GM12878 (cell line): ENCODE measurements around the gene SMAD5. TPM values are rescaled to one million over a fixed set of nuclear protein-coding genes. Genes with fewer than 3 reads are reported as not detected.
A peak's percentile ranks its signal among the peaks of the same experiment; 100 is the strongest.

Experiments
- ATAC-seq: fragments of 200-7000 bp; cut with Tn5 transposase; 3 replicates; pipeline ENCODE4 v1.9.1; 2020; ENCODE audit warnings: mild to moderate bottlenecking, moderate library complexity
- BruUV-seq: library from RNA; stranded (reverse); fragments of 400-500 nt; replicated peaks from 2 replicates; lab custom pipeline; 2021; lab: Mats Ljungman, UMichigan
- CTCF ChIA-PET: fragments of 300-600 bp; sonication (Branson Sonifier 250); formaldehyde crosslinking; extraction: SDS; loops from one replicate; lab custom pipeline; 2021; ENCODE audit warnings: inconsistent platforms; lab: Yijun Ruan, JAX
- POLR2A ChIA-PET: fragments of 350-600 bp; formaldehyde crosslinking; extraction: SDS; loops from one replicate; lab custom pipeline; 2021; ENCODE audit warnings: inconsistent platforms; lab: Charles Lee
- RAD21 ChIA-PET: fragments of 300-600 bp; sonication (Branson Sonifier 250); formaldehyde crosslinking; loops from one replicate; lab custom pipeline; 2023; ENCODE audit warnings: antibody characterized with exemption; ENCODE audit not compliant: unreplicated experiment; lab: Charles Lee
- SMC1A ChIA-PET: fragments of 300-600 bp; sonication (Branson Sonifier 250); formaldehyde crosslinking; loops from one replicate; lab custom pipeline; 2023; ENCODE audit not compliant: unreplicated experiment, uncharacterized antibody; lab: Charles Lee
- DNase-seq: peaks from one replicate; pipeline ENCODE4 v3.0.0-alpha.2; 2011; ENCODE audit warnings: low read depth, low spot score
- FAIRE-seq: peaks from 3 replicates; lab custom pipeline; 2011; peaks lifted over from hg19 to GRCh38; lab: Jason Lieb, UNC
- H2AFZ ChIP-seq: 2 replicates; pipeline ENCODE4 v1.6.0; 2011; ENCODE audit warnings: low read depth, low read length, control low read depth; ENCODE audit not compliant: control insufficient read depth
- H3K27ac ChIP-seq: 2 replicates; pipeline ENCODE4 v1.5.1; 2011; ENCODE audit warnings: control low read depth; ENCODE audit not compliant: control insufficient read depth, insufficient read depth
- H3K27me3 ChIP-seq, 2 experiments: replicated peaks in 1 of 2; 2 replicates each; pipeline versions ENCODE4 v1.6.0 to v1.6.1; 2011; ENCODE audit warnings: low read length in 1 of 2; ENCODE audit not compliant: control insufficient read depth in 2 of 2, insufficient read depth in 2 of 2
- H3K36me3 ChIP-seq, 2 experiments: 2 replicates each; pipeline ENCODE4 v1.5.1; 2011; ENCODE audit warnings: low read length in 1 of 2; ENCODE audit not compliant: control insufficient read depth in 2 of 2, insufficient read depth in 2 of 2
- H3K4me1 ChIP-seq: 2 replicates; pipeline ENCODE4 v1.6.1; 2011; ENCODE audit warnings: mild to moderate bottlenecking, low read length, moderate library complexity, mixed read lengths; ENCODE audit not compliant: control insufficient read depth, insufficient read depth
- H3K4me2 ChIP-seq: 2 replicates; pipeline ENCODE4 v1.6.0; 2011; ENCODE audit warnings: control low read depth; ENCODE audit not compliant: control insufficient read depth, insufficient read depth
- H3K4me3 ChIP-seq: fragments of 200-600 bp; sonication (generic); 2 replicates; pipeline ENCODE4 v1.5.1; 2016
- H3K79me2 ChIP-seq: 2 replicates; pipeline ENCODE4 v1.6.0; 2011; ENCODE audit warnings: low read length; ENCODE audit not compliant: control insufficient read depth, insufficient read depth
- H3K9ac ChIP-seq: 2 replicates; pipeline ENCODE4 v1.8.0; 2011; ENCODE audit warnings: low read length, control low read depth, mixed read lengths; ENCODE audit not compliant: control insufficient read depth, insufficient read depth
- H3K9me3 ChIP-seq: replicated peaks from 3 replicates; pipeline ENCODE4 v1.5.1; 2011; ENCODE audit warnings: mild to moderate bottlenecking, low read length; ENCODE audit not compliant: control insufficient read depth, insufficient read depth
- H4K20me1 ChIP-seq: 2 replicates; pipeline ENCODE4 v1.6.0; 2011; ENCODE audit not compliant: control insufficient read depth, insufficient read depth
- CEBPB ChIP-seq, 2 experiments: fragments of 150-350 bp in 1 of 2; IDR thresholded peaks; 2 replicates each; pipeline ENCODE4 v1.6.1; 2012 to 2014; ENCODE audit warnings: low read depth in 2 of 2, low read length in 2 of 2, borderline replicate concordance in 1 of 2, inconsistent platforms in 1 of 2
- CREM ChIP-seq: IDR thresholded peaks from 2 replicates; pipeline ENCODE4 v1.6.1; 2014; ENCODE audit warnings: antibody characterized with exemption, low read depth
- IRF5 ChIP-seq: fragments of 450-650 bp; IDR thresholded peaks from 2 replicates; pipeline ENCODE4 v1.6.1; 2017; ENCODE audit warnings: borderline replicate concordance
- JUND ChIP-seq: IDR thresholded peaks from 2 replicates; pipeline ENCODE4 v1.6.1; 2012; ENCODE audit warnings: low read depth, mild to moderate bottlenecking, low read length, improper control_type of control experiment, moderate library complexity
- MEF2A ChIP-seq: IDR thresholded peaks from 2 replicates; pipeline ENCODE4 v1.6.1; 2011; ENCODE audit warnings: low read depth, mild to moderate bottlenecking, low read length, moderate library complexity; ENCODE audit not compliant: insufficient read depth
- MTA2 ChIP-seq: fragments of 450-650 bp; IDR thresholded peaks from 2 replicates; pipeline ENCODE4 v1.6.1; 2016; ENCODE audit warnings: low read depth, mild to moderate bottlenecking, moderate library complexity
- NBN ChIP-seq: fragments of 450-650 bp; IDR thresholded peaks from 2 replicates; pipeline ENCODE4 v1.6.1; 2016
- NKRF ChIP-seq: fragments of 450-650 bp; conservative IDR thresholded peaks from 2 replicates; pipeline ENCODE4 v1.6.1; 2017; ENCODE audit warnings: mild to moderate bottlenecking, moderate library complexity
- POLR2AphosphoS5 ChIP-seq: IDR thresholded peaks from 2 replicates; pipeline ENCODE4 v1.6.1; 2011; ENCODE audit warnings: mild to moderate bottlenecking, low read length, inconsistent platforms
- RAD21 ChIP-seq: IDR thresholded peaks from 2 replicates; pipeline ENCODE4 v1.6.1; 2011; ENCODE audit warnings: mild to moderate bottlenecking, low read depth, low read length, moderate library complexity; ENCODE audit not compliant: insufficient read depth
- SIX5 ChIP-seq: IDR thresholded peaks from 2 replicates; pipeline ENCODE4 v1.6.1; 2011; ENCODE audit warnings: mild to moderate bottlenecking, low read depth, low read length, moderate library complexity; ENCODE audit not compliant: severe bottlenecking
- STAT3 ChIP-seq: IDR thresholded peaks from 2 replicates; pipeline ENCODE4 v1.6.1; 2011; ENCODE audit warnings: low read depth, low read length, improper control_type of control experiment
- ZBED1 ChIP-seq: IDR thresholded peaks from 2 replicates; pipeline ENCODE4 v1.6.1; 2016; ENCODE audit warnings: borderline replicate concordance
- ZBTB40 ChIP-seq: fragments of 450-650 bp; IDR thresholded peaks from 2 replicates; pipeline ENCODE4 v1.6.1; 2016; ENCODE audit warnings: mild to moderate bottlenecking, moderate library complexity, borderline replicate concordance
- WGBS: methylation state at CpG from one replicate; pipeline ENCODE4 v1.1.6; 2016; ENCODE audit warnings: low lambda C conversion rate; ENCODE audit not compliant: insufficient replicate concordance, insufficient coverage; ENCODE audit errors: missing lambda C conversion rate; 5-methylcytosine and 5-hydroxymethylcytosine counted together
- in situ Hi-C: fragments of 300-500 bp; cut with MboI; formaldehyde crosslinking; loops from 9 replicates; pipeline ENCODE4 v1.14.3; 2018; ENCODE audit warnings: mixed read lengths
- intact Hi-C: fragments of 100-400 bp; cut with micrococcal nuclease; formaldehyde crosslinking; loops from one replicate; pipeline ENCODE4 v1.14.2; 2022; ENCODE audit not compliant: unreplicated experiment
- polyA plus RNA-seq, 11 experiments: library from polyadenylated mRNA; depleted of rRNA in 4 of 11; unstranded in 6 of 11; stranded (reverse) in 5 of 11; fragments of >200 nt; fragmentation: Nextera tagmentation in 4 of 11; fragmentation: Illumina TruSeq in 1 of 11; extraction: Ambion mirVana in 4 of 11; extraction: Trizol in 1 of 11; gene quantifications; 1 replicate in 1 of 11; 2 replicates in 10 of 11; pipeline versions ENCODE4 v1.2.1 to v1.2.3, GENCODE V29; 2011 to 2016; ENCODE audit warnings: inconsistent platforms in 2 of 11, missing spikeins in 2 of 11, low read depth in 1 of 11
- total RNA-seq, 4 experiments: library from RNA; depleted of rRNA in 3 of 4; stranded (reverse); fragments of >200 nt in 3 of 4; fragmentation: Illumina TruSeq in 1 of 4; extraction: Trizol in 1 of 4; gene quantifications; 2 replicates each; pipeline versions ENCODE4 v1.2.1 to v1.2.3, GENCODE V29; 2013 to 2021

Gene SMAD5
- total and polyA plus RNA-seq, 10 of the 15 experiments (the other 5 are each of a cell fraction or from before 2014, with no cell fraction given): 3.6 to 40.6 (median 11.7) TPM

GRCh38 chr5:136133922-136134379, 1.3 kb downstream of the SMAD5 start:
- H3K4me1 ChIP-seq: peaks cover 3% of the 10 kb centered on the region
- WGBS: 64% methylated on average over 3 of the region's 5 CpGs
- TF ChIP-seq MTA2 (no peak), JUND (no peak), ZBED1 (no peak), CREM (no peak), STAT3 (no peak), POLR2AphosphoS5 (no peak), NKRF (no peak), RAD21 (no peak), SIX5 (no peak), MEF2A (no peak), IRF5 (no peak), ZBTB40 (no peak), NBN (no peak), CEBPB (IDR thresholded peaks at IDR 0.05; ENCODE audit: borderline replicate concordance in 1 of 2, low read depth in 2 of 2, low read length in 2 of 2) (no peak)
- H3K36me3 ChIP-seq: no peaks in the 10 kb centered on the region
- ATAC-seq (no peak), DNase-seq (no peak), FAIRE-seq (no peak)
- no peaks in the 10 kb centered on the region for H4K20me1 ChIP-seq
- H3K4me2 ChIP-seq: peak overlapping the region; percentile 93
- CTCF ChIA-PET: interaction anchor here (0.7 to 1.8 kb wide), 7 partner anchors 8 to 69 kb away, joined by 3 to 8 read pairs (median 4); no protein-coding TSS in a partner anchor
- BruUV-seq: no TSS peak
- peaks cover 35% of the 10 kb centered on the region for H3K79me2 ChIP-seq
- H3K27ac ChIP-seq: no peak overlapping the region
- H2AFZ ChIP-seq: peak overlapping the region; percentile 77; the same call in 1 of the 2 replicates
- RAD21 ChIA-PET: interaction anchor here (1.5 to 3.8 kb wide), 4 partner anchors 20 to 55 kb away, joined by 4 to 22 read pairs (median 12); no protein-coding TSS in a partner anchor
- H3K4me3 ChIP-seq: peak overlapping the region; percentile 76
- H3K9me3 ChIP-seq: no peaks in the 10 kb centered on the region
- intact Hi-C loops (loop anchor here (5.0 kb wide), 1 partner anchor 52 kb away; no protein-coding TSS in a partner anchor), in situ Hi-C loops (no loop called here)
- no peak overlapping the region; the same call in 1 of the 2 replicates for H3K9ac ChIP-seq
- SMC1A ChIA-PET: interaction anchor here (0.7 to 3.7 kb wide), 15 partner anchors 8 to 96 kb away, joined by 3 to 29 read pairs (median 5); no protein-coding TSS in a partner anchor
- POLR2A ChIA-PET: interaction anchor here (1.0 to 2.0 kb wide), 2 partner anchors 27 to 52 kb away, joined by 3 to 8 read pairs; no protein-coding TSS in a partner anchor
- peaks cover 0 to 3% of the 10 kb centered on the region in 2 experiments; a peak in 1 of 4 replicates for H3K27me3 ChIP-seq
